Rectal smooth muscle tissue (tissue), 1 donor: Measurements from ENCODE around the gene LAMP5.

Experiments used
- H3K27ac ChIP-seq: one replicate; pipeline ENCODE4 v1.7.0; 2013; ENCODE audit warnings: low read depth, low read length, inconsistent platforms
- H3K27me3 ChIP-seq: one replicate; pipeline ENCODE4 v1.7.0; 2013; ENCODE audit warnings: low read length; ENCODE audit not compliant: control insufficient read depth, insufficient read depth
- H3K36me3 ChIP-seq: one replicate; pipeline ENCODE4 v1.7.0; 2013; ENCODE audit warnings: low read length; ENCODE audit not compliant: control insufficient read depth, insufficient read depth
- H3K4me1 ChIP-seq: one replicate; pipeline ENCODE4 v1.7.0; 2013; ENCODE audit warnings: low read length; ENCODE audit not compliant: control insufficient read depth, insufficient read depth
- H3K4me3 ChIP-seq: one replicate; pipeline ENCODE4 v1.7.0; 2013; ENCODE audit warnings: low read length
- H3K9ac ChIP-seq: one replicate; pipeline ENCODE4 v1.7.0; 2013; ENCODE audit warnings: low read length

LAMP5 gene

GRCh38 chr20:9557411-9557810, 43.0 kb downstream of the LAMP5 start:
- Histone ChIP-seq H3K27me3 (no peaks in the 10 kb centered on the region), H3K9ac (no peak overlapping the region), H3K4me3 (no peak overlapping the region), H3K4me1 (no peaks in the 10 kb centered on the region), H3K36me3 (no peaks in the 10 kb centered on the region), H3K27ac (no peak overlapping the region)

- Histone ChIP-seq H3K27ac (no peak overlapping the region), H3K4me1 (no peaks in the 10 kb centered on the region), H3K9ac (no peak overlapping the region), H3K4me3 (no peak overlapping the region), H3K36me3 (no peaks in the 10 kb centered on the region), H3K27me3 (no peaks in the 10 kb centered on the region)
Measured at GRCh38 chr20:9565910-9566550, 51.6 kb downstream of the LAMP5 start.

GRCh38 chr20:9566977-9567376, 52.6 kb downstream of the LAMP5 start:
- H3K4me1 ChIP-seq, result no peaks in the 10 kb centered on the region

GRCh38 chr20:9570612-9571011, 56.2 kb downstream of the LAMP5 start:
- Histone ChIP-seq H3K4me1 (no peaks in the 10 kb centered on the region), H3K4me3 (no peak overlapping the region), H3K27me3 (no peaks in the 10 kb centered on the region), H3K36me3 (no peaks in the 10 kb centered on the region), H3K27ac (no peak overlapping the region), H3K9ac (no peak overlapping the region)

More at GRCh38 chr20:9566977-9567376, 52.6 kb downstream of the LAMP5 start:
- no peak overlapping the region for H3K4me3 ChIP-seq
- H3K27ac ChIP-seq, result no peak overlapping the region
- H3K9ac ChIP-seq, result no peak overlapping the region
- no peaks in the 10 kb centered on the region for H3K36me3 ChIP-seq
- H3K27me3 ChIP-seq, result no peaks in the 10 kb centered on the region

- Histone ChIP-seq H3K4me1 (no peaks in the 10 kb centered on the region), H3K27me3 (no peaks in the 10 kb centered on the region), H3K36me3 (no peaks in the 10 kb centered on the region), H3K4me3 (no peak overlapping the region), H3K27ac (no peak overlapping the region), H3K9ac (no peak overlapping the region)
Measured at GRCh38 chr20:9571783-9572182, 57.4 kb downstream of the LAMP5 start.

GRCh38 chr20:9572670-9573069, 58.3 kb downstream of the LAMP5 start:
- Histone ChIP-seq H3K4me1 (no peaks in the 10 kb centered on the region), H3K36me3 (no peaks in the 10 kb centered on the region), H3K4me3 (no peak overlapping the region), H3K27ac (no peak overlapping the region), H3K9ac (no peak overlapping the region), H3K27me3 (no peaks in the 10 kb centered on the region)

GRCh38 chr20:9573335-9574151, 59.2 kb downstream of the LAMP5 start:
- H3K4me1 ChIP-seq, result no peaks in the 10 kb centered on the region
- H3K4me3 ChIP-seq, result no peak overlapping the region
- no peak overlapping the region for H3K9ac ChIP-seq
- no peaks in the 10 kb centered on the region for H3K27me3 ChIP-seq
- no peak overlapping the region for H3K27ac ChIP-seq
- no peaks in the 10 kb centered on the region for H3K36me3 ChIP-seq

GRCh38 chr20:9574181-9574580, 59.8 kb downstream of the LAMP5 start:
- Histone ChIP-seq H3K27me3 (no peaks in the 10 kb centered on the region), H3K4me1 (no peaks in the 10 kb centered on the region), H3K27ac (no peak overlapping the region), H3K9ac (no peak overlapping the region), H3K36me3 (no peaks in the 10 kb centered on the region), H3K4me3 (no peak overlapping the region)

- Histone ChIP-seq H3K4me3 (no peak overlapping the region), H3K36me3 (no peaks in the 10 kb centered on the region), H3K4me1 (no peaks in the 10 kb centered on the region), H3K9ac (no peak overlapping the region), H3K27ac (no peak overlapping the region), H3K27me3 (no peaks in the 10 kb centered on the region)
Measured at GRCh38 chr20:9574776-9575175, 60.4 kb downstream of the LAMP5 start.

- no peak overlapping the region for H3K27ac ChIP-seq
- no peaks in the 10 kb centered on the region for H3K36me3 ChIP-seq
- H3K9ac ChIP-seq, result no peak overlapping the region
- no peaks in the 10 kb centered on the region for H3K4me1 ChIP-seq
- no peak overlapping the region for H3K4me3 ChIP-seq
- no peaks in the 10 kb centered on the region for H3K27me3 ChIP-seq
Measured at GRCh38 chr20:9575836-9576235, 61.4 kb downstream of the LAMP5 start.

GRCh38 chr20:9576695-9577094, 62.3 kb downstream of the LAMP5 start:
- no peaks in the 10 kb centered on the region for H3K4me1 ChIP-seq
- H3K27me3 ChIP-seq, result no peaks in the 10 kb centered on the region
- no peaks in the 10 kb centered on the region for H3K36me3 ChIP-seq
- H3K9ac ChIP-seq, result no peak overlapping the region
- H3K4me3 ChIP-seq, result no peak overlapping the region
- no peak overlapping the region for H3K27ac ChIP-seq

- Histone ChIP-seq H3K27ac (no peak overlapping the region), H3K36me3 (no peaks in the 10 kb centered on the region), H3K9ac (no peak overlapping the region), H3K27me3 (no peaks in the 10 kb centered on the region), H3K4me1 (no peaks in the 10 kb centered on the region), H3K4me3 (no peak overlapping the region)
Measured at GRCh38 chr20:9577397-9577796, 63.0 kb downstream of the LAMP5 start.

GRCh38 chr20:9578594-9578993, 64.2 kb downstream of the LAMP5 start:
- Histone ChIP-seq H3K27me3 (no peaks in the 10 kb centered on the region), H3K9ac (no peak overlapping the region), H3K36me3 (no peaks in the 10 kb centered on the region), H3K4me1 (no peaks in the 10 kb centered on the region), H3K27ac (no peak overlapping the region), H3K4me3 (no peak overlapping the region)
